Measurements from ENCODE around the gene SULT1A3.
"Not testable (repeated sequence)": the region's sequence is repeated elsewhere in the genome, so short reads cannot be mapped to it uniquely, and the experiment has no call there.

DNA sequence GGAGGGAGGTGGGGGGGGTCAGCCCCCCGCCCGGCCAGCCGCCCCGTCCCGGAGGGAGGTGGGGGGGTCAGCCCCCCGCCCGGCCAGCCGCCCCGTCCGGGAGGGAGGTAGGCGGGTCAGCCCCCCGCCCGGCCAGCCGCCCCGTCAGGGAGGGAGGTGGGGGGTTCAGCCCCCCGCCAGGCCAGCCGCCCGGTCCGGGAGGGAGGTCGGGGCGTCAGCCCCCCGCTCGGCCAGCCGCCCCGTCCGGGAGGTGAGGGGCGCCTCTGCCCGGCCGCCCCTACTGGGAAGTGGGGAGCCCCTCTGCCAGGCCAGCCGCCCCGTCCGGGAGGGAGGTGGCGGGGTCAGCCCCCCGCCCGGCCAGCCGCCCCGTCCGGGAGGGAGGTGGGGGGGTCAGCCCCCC, 29.6 kb upstream of the SULT1A3 start:
- TF ChIP-seq, protein P1, sequence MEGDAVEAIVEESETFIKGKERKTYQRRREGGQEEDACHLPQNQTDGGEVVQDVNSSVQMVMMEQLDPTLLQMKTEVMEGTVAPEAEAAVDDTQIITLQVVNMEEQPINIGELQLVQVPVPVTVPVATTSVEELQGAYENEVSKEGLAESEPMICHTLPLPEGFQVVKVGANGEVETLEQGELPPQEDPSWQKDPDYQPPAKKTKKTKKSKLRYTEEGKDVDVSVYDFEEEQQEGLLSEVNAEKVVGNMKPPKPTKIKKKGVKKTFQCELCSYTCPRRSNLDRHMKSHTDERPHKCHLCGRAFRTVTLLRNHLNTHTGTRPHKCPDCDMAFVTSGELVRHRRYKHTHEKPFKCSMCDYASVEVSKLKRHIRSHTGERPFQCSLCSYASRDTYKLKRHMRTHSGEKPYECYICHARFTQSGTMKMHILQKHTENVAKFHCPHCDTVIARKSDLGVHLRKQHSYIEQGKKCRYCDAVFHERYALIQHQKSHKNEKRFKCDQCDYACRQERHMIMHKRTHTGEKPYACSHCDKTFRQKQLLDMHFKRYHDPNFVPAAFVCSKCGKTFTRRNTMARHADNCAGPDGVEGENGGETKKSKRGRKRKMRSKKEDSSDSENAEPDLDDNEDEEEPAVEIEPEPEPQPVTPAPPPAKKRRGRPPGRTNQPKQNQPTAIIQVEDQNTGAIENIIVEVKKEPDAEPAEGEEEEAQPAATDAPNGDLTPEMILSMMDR (conservative IDR thresholded peaks at IDR 0.05; ENCODE audit: low read depth, low read length): not testable (repeated sequence)
- not testable (repeated sequence) for TF ChIP-seq EZH2 (IDR thresholded peaks at IDR 0.05; ENCODE audit: borderline replicate concordance, low read depth, low read length, poor library complexity, severe bottlenecking)
